CD4-positive, alpha-beta T cell treated with Interferon gamma for 1 hour (primary cell): ENCODE measurements around the gene ACSL3.

Source experiments
- DNase-seq: peaks from one replicate; pipeline ENCODE4 v3.0.0-alpha.2; 2020

Gene ACSL3

GRCh38 chr2:222944552-222944951 lies 83.7 kb downstream of the ACSL3 start:
- no peak for DNase-seq

GRCh38 chr2:222944971-222945740 lies 84.3 kb downstream of the ACSL3 start:
- no peak for DNase-seq

- DNase-seq: no peak
Observed at GRCh38 chr2:222945887-222946286, 85.1 kb downstream of the ACSL3 start.

- DNase-seq: no peak
Observed at GRCh38 chr2:222946700-222947287, 86.0 kb downstream of the ACSL3 start.

- no peak for DNase-seq
Observed at GRCh38 chr2:222949073-222949472, 88.2 kb downstream of the ACSL3 start.

GRCh38 chr2:222949690-222950323 lies 89.0 kb downstream of the ACSL3 start:
- DNase-seq: no peak

- DNase-seq: no peak
Observed at GRCh38 chr2:222950638-222951285, 89.9 kb downstream of the ACSL3 start.

- no peak for DNase-seq
Observed at GRCh38 chr2:222952204-222952603, 91.4 kb downstream of the ACSL3 start.

GRCh38 chr2:222955008-222955407 lies 94.2 kb downstream of the ACSL3 start:
- DNase-seq: no peak

- no peak for DNase-seq
Observed at GRCh38 chr2:222959358-222959757, 98.5 kb downstream of the ACSL3 start.

GRCh38 chr2:222960126-222960525 lies 99.3 kb downstream of the ACSL3 start:
- peak; percentile 22 for DNase-seq

- no peak for DNase-seq
Observed at GRCh38 chr2:222963641-222964040, 102.8 kb downstream of the ACSL3 start.

- no peak for DNase-seq
Observed at GRCh38 chr2:222964376-222965031, 103.7 kb downstream of the ACSL3 start.

GRCh38 chr2:222965555-222965954 lies 104.7 kb downstream of the ACSL3 start:
- no peak for DNase-seq

- no peak for DNase-seq
Observed at GRCh38 chr2:222968550-222969155, 107.8 kb downstream of the ACSL3 start.

- no peak for DNase-seq
Observed at GRCh38 chr2:222969491-222969890, 108.7 kb downstream of the ACSL3 start.

GRCh38 chr2:222972420-222972819 lies 111.6 kb downstream of the ACSL3 start:
- DNase-seq: no peak

- DNase-seq: no peak
Observed at GRCh38 chr2:222973237-222973636, 112.4 kb downstream of the ACSL3 start.

- no peak for DNase-seq
Observed at GRCh38 chr2:222973733-222974132, 112.9 kb downstream of the ACSL3 start.

- no peak for DNase-seq
Observed at GRCh38 chr2:222976521-222977061, 115.8 kb downstream of the ACSL3 start.

- DNase-seq: no peak
Observed at GRCh38 chr2:222977121-222977520, 116.3 kb downstream of the ACSL3 start.

GRCh38 chr2:222978850-222979249 lies 118.0 kb downstream of the ACSL3 start:
- DNase-seq: no peak
